ENCODE measurements around the gene PTPRN2.

PTPRN2 gene

GRCh38 chr7:158396301-158396905 lies 191.2 kb downstream of the PTPRN2 start:
- no peak overlapping the region for H3K27ac ChIP-seq
- TF ChIP-seq ZFX (IDR thresholded peaks at IDR 0.05; ENCODE audit: borderline replicate concordance) (no peak), CTCF (IDR thresholded peaks at IDR 0.05) (no peak)

- no peak overlapping the region for H3K27ac ChIP-seq
These were observed 191.8 kb downstream of the PTPRN2 start for GRCh38 chr7:158395780-158396278.

GRCh38 chr7:158395349-158395748 lies 192.3 kb downstream of the PTPRN2 start:
- TF ChIP-seq CTCF (IDR thresholded peaks at IDR 0.05), result no peak
- H3K27ac ChIP-seq, result no peak overlapping the region

More at GRCh38 chr7:158395780-158396278, 191.8 kb downstream of the PTPRN2 start:
- TF ChIP-seq CTCF (IDR thresholded peaks at IDR 0.05), result 0 out of 2 replicates have a peak, but pooled peaks have one; percentile 10
- TF ChIP-seq ZFX (IDR thresholded peaks at IDR 0.05; ENCODE audit: borderline replicate concordance), result no peak

GRCh38 chr7:158394936-158395335 lies 192.7 kb downstream of the PTPRN2 start:
- TF ChIP-seq CTCF (IDR thresholded peaks at IDR 0.05), result peak; percentile 90
- no peak for TF ChIP-seq ZFX (IDR thresholded peaks at IDR 0.05; ENCODE audit: borderline replicate concordance)
- no peak overlapping the region for H3K27ac ChIP-seq

GRCh38 chr7:158393926-158394625 lies 193.5 kb downstream of the PTPRN2 start:
- TF ChIP-seq ZFX (IDR thresholded peaks at IDR 0.05; ENCODE audit: borderline replicate concordance), result no peak
- no peak for TF ChIP-seq CTCF (IDR thresholded peaks at IDR 0.05)
- H3K27ac ChIP-seq, result no peak overlapping the region

- TF ChIP-seq CTCF (IDR thresholded peaks at IDR 0.05) (no peak), ZFX (IDR thresholded peaks at IDR 0.05; ENCODE audit: borderline replicate concordance) (no peak)
- H3K27ac ChIP-seq, result no peak overlapping the region
These were observed 195.4 kb downstream of the PTPRN2 start for GRCh38 chr7:158392251-158392650.

- TF ChIP-seq CTCF (IDR thresholded peaks at IDR 0.05) (no peak), ZFX (IDR thresholded peaks at IDR 0.05; ENCODE audit: borderline replicate concordance) (no peak)
These were observed 196.1 kb downstream of the PTPRN2 start for GRCh38 chr7:158391541-158391940.

More at GRCh38 chr7:158391541-158391940, 196.1 kb downstream of the PTPRN2 start:
- no peak overlapping the region for H3K27ac ChIP-seq
